Measurements from ENCODE around the gene HSPA12A.
A peak's percentile ranks its signal among the peaks of the same experiment; 100 is the strongest.
"Not testable (repeated sequence)": the region's sequence is repeated elsewhere in the genome, so short reads cannot be mapped to it uniquely, and the experiment has no call there.

The HSPA12A gene

DNA sequence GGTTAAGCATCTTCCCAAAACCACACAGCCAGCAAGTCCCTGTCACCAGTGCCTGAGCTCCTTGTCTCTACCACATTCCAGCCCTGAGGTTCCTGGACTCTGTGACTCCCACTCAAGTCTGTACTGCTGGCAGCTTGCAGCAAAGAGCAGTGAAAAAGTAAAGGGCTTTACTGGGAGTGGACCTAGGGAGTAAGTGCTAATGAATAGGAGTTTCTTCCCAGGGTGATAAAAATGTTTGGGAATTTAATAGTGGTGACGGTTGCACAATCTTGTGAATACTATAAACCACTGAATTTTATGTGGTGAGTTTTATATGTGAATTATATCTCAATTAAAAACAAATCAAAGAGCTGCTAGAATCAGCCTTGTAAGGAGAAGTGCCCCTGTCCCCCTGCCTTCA lies 22.6 kb downstream of the HSPA12A start:
- no peak for DNase-seq

GRCh38 chr10:116718058-116718457 lies 24.3 kb downstream of the HSPA12A start:
- no peak for DNase-seq

DNA sequence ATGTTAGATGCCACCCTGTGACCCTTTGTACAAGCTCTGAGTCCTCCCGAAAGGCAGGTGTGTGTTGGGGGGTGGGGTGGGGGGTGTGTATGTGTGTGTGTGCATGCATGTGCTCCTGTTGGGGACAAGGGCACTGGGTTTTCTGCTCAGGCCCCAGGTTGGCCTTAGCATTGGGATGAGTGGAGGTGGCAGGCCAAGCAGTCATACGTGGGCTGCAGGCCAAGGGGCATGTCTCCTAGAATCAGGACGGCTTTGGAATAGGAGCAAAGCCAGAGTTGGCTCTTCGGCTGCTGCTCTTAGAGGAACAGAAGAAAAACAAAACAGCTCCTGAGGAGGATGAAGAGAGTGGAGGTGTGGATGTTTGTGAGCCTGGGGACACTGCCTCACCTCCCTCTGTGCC lies 26.0 kb downstream of the HSPA12A start:
- DNase-seq = no peak

- no peak for DNase-seq
Observed at GRCh38 chr10:116715839-116716377, 26.5 kb downstream of the HSPA12A start.

GRCh38 chr10:116715341-116715740 lies 27.0 kb downstream of the HSPA12A start:
- no peak for DNase-seq

- DNase-seq = no peak
Observed at GRCh38 chr10:116713846-116714245, 28.5 kb downstream of the HSPA12A start.

- DNase-seq = no peak
Observed at GRCh38 chr10:116712989-116713543, 29.3 kb downstream of the HSPA12A start.

GRCh38 chr10:116712519-116712918 lies 29.8 kb downstream of the HSPA12A start:
- DNase-seq = no peak

GRCh38 chr10:116711803-116712202 lies 30.6 kb downstream of the HSPA12A start:
- DNase-seq = not testable (repeated sequence)

GRCh38 chr10:116710076-116710475 lies 32.3 kb downstream of the HSPA12A start:
- DNase-seq = no peak

DNA sequence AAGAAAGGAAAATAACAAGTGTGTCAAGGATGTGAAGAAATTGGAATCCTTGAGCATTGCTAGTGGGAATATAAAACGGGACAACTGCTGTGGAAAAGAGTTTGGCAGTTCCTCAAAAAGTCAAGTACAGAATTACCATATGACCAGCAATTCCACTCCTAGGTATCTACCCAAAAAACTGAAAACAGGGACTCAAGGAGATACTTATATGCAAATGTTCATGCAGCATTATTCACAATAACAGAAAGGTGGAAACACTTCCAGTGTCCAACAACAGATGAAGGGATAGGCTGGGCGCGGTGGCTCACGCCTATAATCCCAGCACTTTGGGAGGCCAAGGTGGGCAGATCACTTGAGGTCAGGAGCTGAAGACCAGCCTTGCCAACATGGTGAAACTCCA lies 33.5 kb downstream of the HSPA12A start:
- DNase-seq = no peak

DNA sequence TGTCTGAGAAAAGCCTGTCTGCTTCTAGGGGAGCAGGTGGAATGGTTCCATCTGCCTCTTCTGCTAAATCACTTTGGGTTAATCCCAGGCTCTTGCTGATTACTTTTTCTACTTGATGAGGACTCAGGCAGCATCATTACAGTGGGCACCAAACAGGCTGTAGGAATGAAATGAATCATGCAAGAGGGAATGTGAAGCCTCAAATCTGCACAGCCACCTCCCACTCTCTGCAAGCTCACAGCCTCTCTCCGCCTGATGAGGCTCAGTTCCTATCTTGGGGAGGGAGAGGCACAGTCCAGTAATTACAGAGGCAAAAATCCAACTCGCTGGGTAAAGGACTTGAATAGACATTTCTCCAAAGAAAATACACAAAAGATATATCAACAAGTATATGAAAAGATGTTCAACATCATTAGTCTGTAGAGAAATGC lies 34.0 kb downstream of the HSPA12A start:
- DNase-seq = peak in 32 of 58 donors; percentile 11 to 78 (median 38)

DNA sequence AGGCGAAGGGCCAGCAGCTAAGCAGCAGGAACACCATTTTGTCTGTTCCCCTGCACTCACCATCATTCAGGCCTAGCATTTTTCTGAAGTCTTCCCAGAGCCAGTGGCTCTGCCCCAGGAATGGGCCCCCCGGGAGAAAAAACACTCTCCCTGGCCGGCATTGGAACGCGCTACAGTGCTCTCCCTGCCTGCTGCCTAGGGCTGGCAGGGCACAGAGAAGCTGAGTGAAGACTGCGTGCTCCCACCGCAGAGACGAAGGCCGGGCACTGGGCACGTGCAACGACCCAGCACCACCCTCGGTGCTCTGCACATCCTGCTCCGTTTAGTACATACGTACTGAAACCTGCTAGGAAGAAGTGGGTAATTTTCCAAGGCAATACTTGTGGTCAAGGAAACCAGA lies 34.4 kb downstream of the HSPA12A start:
- peak in 5 of 58 donors; percentile 36 to 60 (median 48) for DNase-seq

GRCh38 chr10:116706281-116706680 lies 36.1 kb downstream of the HSPA12A start:
- no peak for DNase-seq

DNA sequence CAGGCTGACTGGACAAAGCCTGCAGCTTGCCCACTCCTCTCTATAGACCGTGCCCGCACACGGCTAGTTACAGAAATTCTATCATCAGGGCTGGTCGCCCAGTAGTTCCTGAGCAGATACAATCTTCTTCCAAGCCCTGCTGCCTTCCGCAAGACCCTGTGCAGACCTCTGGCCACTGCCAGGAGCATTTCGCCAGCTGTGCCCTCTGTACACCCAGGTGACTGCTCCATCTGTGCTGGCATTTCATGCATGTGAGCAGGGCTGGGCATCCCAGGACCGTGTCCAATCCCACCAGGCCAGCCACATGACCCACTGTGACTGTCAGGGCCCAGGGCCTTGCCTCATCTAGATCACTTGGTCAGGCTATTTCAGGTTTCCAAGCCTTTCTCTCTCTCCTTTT lies 36.9 kb downstream of the HSPA12A start:
- no peak for DNase-seq

GRCh38 chr10:116704926-116705325 lies 37.4 kb downstream of the HSPA12A start:
- DNase-seq = no peak

DNA sequence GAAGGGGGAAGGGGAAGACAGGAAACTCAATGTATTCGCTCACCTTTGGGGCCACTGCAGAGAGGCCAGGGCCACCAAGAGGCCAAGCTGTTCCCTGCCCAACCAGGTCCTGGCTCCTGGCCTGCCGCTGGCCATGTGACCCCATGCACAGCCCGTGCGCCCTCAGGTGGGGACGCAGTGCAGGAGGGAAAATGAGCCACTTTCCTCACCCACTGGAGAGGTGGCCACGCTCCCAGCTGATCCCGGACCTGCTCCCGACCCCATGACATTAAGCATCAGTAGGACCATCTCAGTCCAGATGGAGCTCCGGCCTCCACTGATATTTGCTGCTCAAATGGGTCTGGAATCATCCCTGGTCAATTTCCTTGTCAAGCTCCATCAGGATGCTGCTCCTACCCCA lies 40.2 kb downstream of the HSPA12A start:
- no peak for DNase-seq

DNA sequence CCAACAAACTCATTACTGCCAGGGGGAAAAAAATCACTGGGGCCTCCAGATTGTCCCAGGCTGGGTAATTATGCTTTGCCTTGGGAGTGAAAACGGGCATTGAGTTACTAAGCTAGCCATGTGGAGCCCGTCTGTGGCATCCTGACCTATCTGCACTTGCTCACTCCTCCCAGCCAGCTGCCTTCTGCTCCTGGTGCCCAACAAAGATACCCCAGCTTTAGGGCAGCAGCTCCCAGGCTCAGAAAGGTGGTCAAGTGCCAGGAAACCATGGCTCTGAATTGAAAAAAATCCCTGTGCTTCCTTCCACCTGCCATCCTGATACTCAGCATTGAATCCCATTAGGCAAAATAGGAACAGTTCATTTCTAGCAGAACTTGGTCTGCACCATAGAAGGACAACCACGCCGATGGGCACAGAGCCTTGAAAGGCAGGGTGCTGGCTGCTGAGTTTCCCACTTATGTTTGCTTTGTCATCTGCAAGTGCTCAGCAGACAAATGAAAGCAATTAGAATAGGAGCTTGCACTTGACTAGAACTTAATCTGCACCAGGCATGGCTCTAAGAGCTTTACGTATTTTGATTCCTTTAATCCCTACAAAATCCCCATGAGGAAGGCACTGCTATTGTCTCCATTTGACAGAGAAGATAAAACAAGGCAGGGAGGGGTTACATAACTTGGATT lies 42.8 kb downstream of the HSPA12A start:
- DNase-seq = peak in 7 of 58 donors; percentile 7 to 52 (median 27)

GRCh38 chr10:116699049-116699448 lies 43.3 kb downstream of the HSPA12A start:
- DNase-seq = peak in 9 of 58 donors; percentile 10 to 58 (median 27)

- DNase-seq = no peak
Observed at GRCh38 chr10:116698364-116698763, 44.0 kb downstream of the HSPA12A start.

- DNase-seq = peak in 1 of 58 donors; percentile 30
Observed at GRCh38 chr10:116697816-116698215, 44.5 kb downstream of the HSPA12A start.

GRCh38 chr10:116696919-116697318 lies 45.4 kb downstream of the HSPA12A start:
- DNase-seq = no peak

GRCh38 chr10:116694927-116695268 lies 47.5 kb downstream of the HSPA12A start:
- no peak for DNase-seq
